ENCODE data around the gene PDE10A.

Gene PDE10A

DNA sequence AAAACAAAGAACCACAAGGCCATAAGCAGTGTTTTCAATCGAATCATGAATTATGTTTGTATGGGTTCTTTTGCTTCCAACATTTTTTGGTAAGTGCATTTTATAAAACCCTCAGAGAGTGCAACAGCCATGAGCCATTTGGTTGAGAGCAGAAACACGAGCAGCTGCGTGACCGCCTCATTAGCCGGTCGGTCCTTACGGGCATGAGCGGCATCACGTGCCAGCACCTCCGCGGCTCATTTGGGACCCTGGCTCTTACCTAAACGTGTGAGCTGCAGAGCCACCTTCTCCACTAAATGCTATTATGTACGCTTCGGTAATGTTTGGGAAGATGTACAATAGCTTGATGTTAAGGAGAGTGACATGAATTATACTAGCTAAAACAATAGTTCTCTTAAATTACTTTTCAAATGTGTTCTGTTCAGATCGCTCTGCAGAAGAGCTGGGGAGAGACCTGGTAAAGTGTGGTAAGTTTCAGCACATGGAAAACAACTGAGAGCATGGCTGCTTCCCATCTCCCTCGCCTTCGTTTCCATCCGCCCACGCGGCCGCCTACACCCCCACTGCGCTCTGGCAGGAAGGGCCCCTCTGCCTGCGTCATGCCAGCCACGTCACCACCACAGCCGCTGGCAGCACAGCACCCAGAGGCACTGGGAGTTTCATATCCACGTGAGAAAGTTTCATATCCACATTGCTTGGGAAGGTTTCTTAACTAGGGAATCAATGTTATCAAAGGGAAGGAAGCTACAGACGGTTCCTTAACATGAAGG is 23.7 kb upstream of the PDE10A start:
- TF ChIP-seq, protein P1, sequence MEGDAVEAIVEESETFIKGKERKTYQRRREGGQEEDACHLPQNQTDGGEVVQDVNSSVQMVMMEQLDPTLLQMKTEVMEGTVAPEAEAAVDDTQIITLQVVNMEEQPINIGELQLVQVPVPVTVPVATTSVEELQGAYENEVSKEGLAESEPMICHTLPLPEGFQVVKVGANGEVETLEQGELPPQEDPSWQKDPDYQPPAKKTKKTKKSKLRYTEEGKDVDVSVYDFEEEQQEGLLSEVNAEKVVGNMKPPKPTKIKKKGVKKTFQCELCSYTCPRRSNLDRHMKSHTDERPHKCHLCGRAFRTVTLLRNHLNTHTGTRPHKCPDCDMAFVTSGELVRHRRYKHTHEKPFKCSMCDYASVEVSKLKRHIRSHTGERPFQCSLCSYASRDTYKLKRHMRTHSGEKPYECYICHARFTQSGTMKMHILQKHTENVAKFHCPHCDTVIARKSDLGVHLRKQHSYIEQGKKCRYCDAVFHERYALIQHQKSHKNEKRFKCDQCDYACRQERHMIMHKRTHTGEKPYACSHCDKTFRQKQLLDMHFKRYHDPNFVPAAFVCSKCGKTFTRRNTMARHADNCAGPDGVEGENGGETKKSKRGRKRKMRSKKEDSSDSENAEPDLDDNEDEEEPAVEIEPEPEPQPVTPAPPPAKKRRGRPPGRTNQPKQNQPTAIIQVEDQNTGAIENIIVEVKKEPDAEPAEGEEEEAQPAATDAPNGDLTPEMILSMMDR (IDR thresholded peaks at IDR 0.05) = no peak

DNA sequence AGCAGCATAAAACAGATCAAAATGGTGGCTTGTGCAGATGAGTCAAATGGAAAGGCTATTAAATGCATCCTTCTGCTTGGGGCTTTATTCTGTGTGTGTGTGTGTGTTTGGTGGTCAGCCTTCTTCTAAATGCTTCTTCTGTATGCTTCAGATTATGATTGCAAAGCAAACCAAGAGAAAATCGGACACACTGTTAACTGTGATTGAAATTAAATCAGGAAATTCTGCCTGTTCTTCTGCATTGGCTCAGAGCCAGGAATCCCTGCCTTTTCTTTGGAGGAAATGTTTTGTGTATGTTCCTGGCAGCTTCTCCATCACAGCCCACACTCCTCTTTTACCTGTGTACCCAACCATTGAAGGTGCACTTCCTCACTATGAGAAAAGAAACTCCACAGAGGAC is 22.3 kb upstream of the PDE10A start:
- TF ChIP-seq, protein P1 (IDR thresholded peaks at IDR 0.05) = no peak

DNA sequence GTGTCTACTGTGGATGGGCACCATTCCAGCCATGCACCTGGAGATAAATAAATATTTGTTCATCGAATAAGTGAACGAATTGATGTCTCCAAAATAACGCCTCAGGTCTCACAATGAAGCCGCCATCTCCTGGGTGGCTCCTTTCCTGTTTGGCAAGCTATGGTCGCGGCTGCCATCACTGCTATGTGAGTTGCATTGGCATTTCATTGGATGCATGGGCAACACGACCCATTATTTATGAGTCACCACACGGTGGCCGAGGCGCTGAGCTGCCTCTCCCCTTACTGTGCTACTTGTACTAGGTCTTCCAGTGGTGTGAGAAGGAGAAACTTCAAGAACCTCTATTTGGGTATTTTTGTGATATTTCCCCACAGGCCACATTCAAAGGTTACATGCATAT is 21.3 kb upstream of the PDE10A start:
- TF ChIP-seq, protein P1 (IDR thresholded peaks at IDR 0.05) = no peak

DNA sequence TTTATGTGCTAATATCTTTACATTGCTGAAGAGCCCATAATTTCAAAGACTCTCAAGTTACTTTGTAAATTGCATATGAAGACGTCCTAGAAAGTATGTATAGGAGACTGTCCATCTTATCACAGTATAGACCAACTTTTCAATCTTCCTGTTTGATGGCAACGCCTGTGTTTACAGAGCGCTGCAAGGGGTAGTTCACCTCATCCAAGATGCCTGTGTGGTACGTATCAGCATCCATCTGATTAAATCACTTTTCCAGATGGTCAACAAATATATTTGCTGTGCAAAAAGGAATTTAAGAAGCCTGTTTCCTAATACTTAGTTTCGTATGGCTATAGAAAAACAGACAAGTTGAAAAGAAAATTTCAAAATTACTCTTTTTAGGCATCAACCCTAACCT is 17.9 kb upstream of the PDE10A start:
- TF ChIP-seq, protein P1 (IDR thresholded peaks at IDR 0.05) = no peak

DNA sequence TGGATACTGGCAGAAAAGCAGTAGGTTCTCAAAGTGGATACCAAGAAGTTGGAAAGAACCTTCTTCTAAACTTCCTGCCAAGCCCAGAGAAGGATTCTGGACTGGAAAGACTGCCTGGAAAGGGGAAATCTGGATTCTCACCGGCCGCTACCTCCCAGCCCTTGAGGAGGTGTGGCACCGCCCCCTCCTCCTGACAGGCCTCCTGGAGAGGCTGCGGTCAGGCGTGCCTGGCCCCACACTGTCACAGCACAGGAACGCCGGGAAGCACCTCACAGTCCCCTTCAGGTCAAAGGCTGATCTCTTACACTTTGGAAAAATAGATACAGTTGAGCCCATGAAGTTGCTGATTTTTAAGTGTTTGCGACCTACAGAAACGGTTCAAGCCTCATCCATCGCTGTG is 16.3 kb upstream of the PDE10A start:
- TF ChIP-seq, protein P1 (IDR thresholded peaks at IDR 0.05) = no peak

DNA sequence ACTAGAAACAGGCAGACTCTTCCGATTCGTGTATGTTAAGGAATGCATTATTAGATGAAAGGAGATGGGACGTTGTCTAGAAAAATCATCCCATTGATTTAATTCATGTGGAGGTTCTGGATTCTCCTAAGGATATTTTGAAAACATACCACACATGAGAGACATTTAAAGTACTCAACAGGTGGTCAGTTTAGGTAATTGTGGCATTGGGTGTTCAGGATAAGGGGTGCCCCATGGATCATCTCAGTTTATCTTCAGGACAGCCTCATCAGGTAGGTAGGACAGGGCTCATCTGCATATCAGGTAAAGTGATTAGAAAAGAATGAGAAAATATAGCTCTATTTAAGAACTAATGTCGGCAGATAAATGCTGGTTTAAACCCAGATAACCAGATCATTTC is 15.9 kb upstream of the PDE10A start:
- TF ChIP-seq, protein P1 (IDR thresholded peaks at IDR 0.05) = no peak

DNA sequence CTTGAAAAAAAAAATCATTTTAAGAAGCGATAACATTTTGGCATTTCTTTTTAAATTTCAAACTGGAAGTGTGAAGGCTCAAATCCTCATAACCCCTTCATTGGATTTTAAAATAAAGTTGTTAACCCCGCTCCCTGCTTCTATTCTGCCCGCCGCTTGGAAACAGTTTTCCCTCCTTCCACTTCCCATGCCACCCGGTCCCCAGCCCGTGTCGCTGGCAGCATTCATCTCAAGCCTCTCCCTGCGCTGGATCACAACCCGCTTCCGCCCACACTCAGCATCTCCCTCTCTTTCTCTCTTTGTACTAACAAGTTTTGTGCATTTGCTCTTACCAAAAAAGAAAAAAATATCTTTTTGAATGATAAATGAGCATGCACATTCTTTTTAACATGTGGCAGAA is 15.4 kb upstream of the PDE10A start:
- TF ChIP-seq, protein P1 (IDR thresholded peaks at IDR 0.05) = no peak

DNA sequence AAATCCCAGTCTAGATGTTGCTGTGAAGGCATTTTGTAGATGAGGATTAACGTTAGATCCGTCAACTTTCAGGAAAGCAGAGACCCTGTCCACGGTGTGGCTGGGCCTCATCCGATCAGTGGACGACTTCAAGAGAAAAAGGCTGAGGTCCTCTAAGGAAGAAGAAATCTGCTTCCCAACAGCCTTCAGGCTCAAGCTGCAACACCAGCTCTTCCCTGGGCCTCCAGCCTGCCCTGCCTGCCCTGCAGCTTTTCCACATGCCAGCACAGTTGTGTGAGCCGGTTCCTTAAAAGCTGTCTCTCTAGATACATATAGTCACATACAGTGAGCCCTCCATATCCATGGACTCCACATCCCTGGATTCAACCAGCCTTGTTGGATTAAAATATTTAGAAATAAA is 14.1 kb upstream of the PDE10A start:
- TF ChIP-seq, protein P1 (IDR thresholded peaks at IDR 0.05) = no peak
